GM10266 (cell line): ENCODE data around the gene NCS1.

Experiments
- DNase-seq: peaks from one replicate; pipeline ENCODE4 v3.0.0; 2012; ENCODE audit errors: extremely low spot score
- CTCF ChIP-seq: IDR thresholded peaks from 2 replicates; pipeline ENCODE4 v1.5.1; 2012; ENCODE audit warnings: mild to moderate bottlenecking, low read depth; ENCODE audit not compliant: control insufficient read depth, insufficient read depth; ENCODE audit errors: missing control alignments

The NCS1 gene

GRCh38 chr9:130155647-130156046 is 16.6 kb upstream of the NCS1 start:
- TF ChIP-seq CTCF = no peak
- no peak for DNase-seq

- TF ChIP-seq CTCF = no peak
- DNase-seq = no peak
These were observed 15.5 kb upstream of the NCS1 start for GRCh38 chr9:130156672-130157071.

DNA sequence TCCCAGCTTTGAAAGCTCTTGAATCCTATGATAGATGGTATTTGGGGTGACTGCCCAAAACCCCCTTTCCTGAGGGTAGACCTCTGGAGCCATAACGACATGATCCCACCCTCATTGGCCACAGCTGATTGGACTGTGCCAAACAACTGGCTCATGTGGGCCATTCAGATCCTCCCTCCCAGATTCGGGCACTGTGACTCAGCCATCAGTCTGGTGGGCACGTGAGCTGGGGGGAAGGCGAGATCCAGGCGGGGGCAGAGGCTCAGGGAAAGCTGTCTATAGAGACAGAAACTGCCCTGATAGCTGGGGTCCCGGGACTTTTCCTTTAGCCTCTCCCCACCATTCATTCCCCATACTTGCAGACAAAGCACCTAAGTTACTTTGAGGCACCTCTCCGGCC is 15.1 kb upstream of the NCS1 start:
- no peak for DNase-seq
- no peak for TF ChIP-seq CTCF

GRCh38 chr9:130158001-130158400 is 14.2 kb upstream of the NCS1 start:
- no peak for TF ChIP-seq CTCF

DNA sequence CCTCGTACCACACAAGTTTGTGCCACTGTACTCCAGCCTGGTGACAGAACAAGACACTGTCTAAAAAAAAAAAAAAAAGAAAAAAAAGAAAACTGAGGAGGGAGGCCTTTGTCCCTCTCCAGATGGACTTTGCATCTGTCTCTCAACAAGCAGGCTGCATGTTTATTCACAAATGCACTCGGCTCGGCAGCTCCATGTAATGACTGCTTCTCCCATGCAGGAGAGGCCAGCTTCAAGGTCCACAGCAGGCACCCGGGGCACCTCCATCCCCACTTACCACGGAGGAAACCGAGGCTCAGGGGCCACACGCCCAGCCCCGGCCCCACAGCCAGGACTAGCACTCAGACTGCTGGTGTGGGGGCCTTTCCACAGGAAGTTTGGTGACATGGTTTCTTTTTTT is 13.1 kb upstream of the NCS1 start:
- DNase-seq = no peak
- TF ChIP-seq CTCF = no peak

More at GRCh38 chr9:130158001-130158400, 14.2 kb upstream of the NCS1 start:
- DNase-seq = no peak

GRCh38 chr9:130159915-130160670 is 12.1 kb upstream of the NCS1 start:
- no peak for DNase-seq
- no peak for TF ChIP-seq CTCF

- no peak for TF ChIP-seq CTCF
- no peak for DNase-seq
These were observed 11.2 kb upstream of the NCS1 start for GRCh38 chr9:130160862-130161470.
